Urinary bladder (tissue), 4 donors: ENCODE measurements around the gene UBL5. TPM values are rescaled to one million over a fixed set of nuclear protein-coding genes. Genes with fewer than 3 reads are reported as not detected.

Source experiments
- DNase-seq: peaks from one replicate; pipeline ENCODE4 v3.0.0-alpha.2; 2015; ENCODE audit errors: extremely low spot score
- H3K27ac ChIP-seq: one replicate; pipeline ENCODE4 v1.5.1; 2013; ENCODE audit warnings: low read depth, mild to moderate bottlenecking, moderate library complexity
- H3K36me3 ChIP-seq: one replicate; pipeline ENCODE4 v1.6.1; 2013; ENCODE audit warnings: mild to moderate bottlenecking, moderate library complexity; ENCODE audit not compliant: insufficient read depth
- H3K4me1 ChIP-seq: one replicate; pipeline ENCODE4 v1.6.1; 2013; ENCODE audit warnings: mild to moderate bottlenecking, moderate library complexity; ENCODE audit not compliant: insufficient read depth
- H3K4me3 ChIP-seq: one replicate; pipeline ENCODE4 v1.5.1; 2013; ENCODE audit warnings: low read depth, low read length
- WGBS: extraction: QIAGEN DNeasy Blood & Tissue Kit; methylation state at CpG from one replicate; pipeline ENCODE4 v1.1.7; 2013; 5-methylcytosine and 5-hydroxymethylcytosine counted together
- polyA plus RNA-seq: library from polyadenylated mRNA; stranded (reverse); fragments of 200-250 nt; gene quantifications from one replicate; pipeline ENCODE4 v1.2.3, GENCODE V29; 2013
- total RNA-seq: library from RNA; depleted of rRNA; stranded (reverse); fragments of >200 nt; gene quantifications from one replicate; pipeline ENCODE4 v1.2.3, GENCODE V29; 2014
- donor health status: healthy with polysubstance abuse.
- donor health status: healthy.

Gene UBL5
- total and polyA plus RNA-seq, 2 donors: 92.0 to 436 TPM

- peaks cover 3% of the 10 kb centered on the region for H3K36me3 ChIP-seq
- no peak for DNase-seq
- H3K4me3 ChIP-seq: no peak overlapping the region
- WGBS: 57% methylated on average over 19 of the region's 19 CpGs
- no peak overlapping the region for H3K27ac ChIP-seq
- H3K4me1 ChIP-seq: no peaks in the 10 kb centered on the region
Observed at GRCh38 chr19:9850235-9850959, 22.7 kb downstream of the UBL5 start.

DNA sequence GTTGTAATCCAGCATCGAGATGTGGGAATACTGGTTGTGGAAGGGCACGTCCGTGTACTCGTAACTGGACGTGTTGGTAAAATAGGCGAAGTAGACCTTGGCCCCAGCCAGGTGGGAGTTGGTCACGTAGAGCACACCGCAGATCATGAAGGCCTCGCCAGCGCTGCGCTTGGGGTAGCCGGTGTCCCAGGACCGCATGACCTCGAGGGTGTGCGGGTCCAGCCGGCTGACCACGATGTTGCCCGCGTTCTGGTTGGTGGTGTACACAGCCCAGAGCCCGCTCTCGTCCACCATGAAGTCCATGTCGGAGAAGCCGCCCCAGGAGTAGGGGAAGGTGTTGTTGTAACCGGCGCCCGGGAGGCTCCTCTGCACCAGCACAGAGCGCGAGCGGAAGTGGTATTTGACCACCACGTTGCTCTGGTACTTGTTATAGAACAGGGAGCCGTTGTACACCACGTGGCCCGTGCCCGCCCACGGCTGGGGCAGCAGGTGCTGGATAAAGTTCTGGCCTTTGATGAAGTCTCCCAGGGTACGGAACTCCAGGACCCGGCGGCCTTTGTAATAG lies 26.6 kb downstream of the UBL5 start:
- H3K36me3 ChIP-seq: no peaks in the 10 kb centered on the region
- WGBS: 96% methylated on average over 38 of the region's 38 CpGs
- H3K4me3 ChIP-seq: no peak overlapping the region
- DNase-seq: no peak
- no peak overlapping the region for H3K27ac ChIP-seq
- no peaks in the 10 kb centered on the region for H3K4me1 ChIP-seq

DNA sequence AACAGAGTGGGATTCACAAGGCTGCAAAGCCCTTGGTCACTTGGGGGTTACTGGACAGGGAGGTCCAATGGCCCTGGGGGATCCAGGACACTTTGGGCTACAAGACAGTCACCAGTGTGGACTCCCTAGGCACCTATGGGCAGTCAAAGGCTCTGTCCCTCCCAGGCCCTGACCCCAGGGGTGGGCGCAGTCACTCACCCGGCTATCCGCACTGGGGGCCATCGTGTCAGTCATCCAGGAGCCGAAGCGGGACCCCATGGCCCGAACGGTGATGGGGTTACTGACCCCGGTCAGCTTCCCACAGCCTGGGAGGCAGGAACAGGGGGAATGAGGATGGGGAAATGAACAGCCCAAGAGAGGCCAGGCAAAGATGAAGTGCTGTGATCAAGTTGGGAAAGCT lies 28.9 kb downstream of the UBL5 start:
- H3K4me3 ChIP-seq: no peak overlapping the region
- no peaks in the 10 kb centered on the region for H3K4me1 ChIP-seq
- no peak overlapping the region for H3K27ac ChIP-seq
- H3K36me3 ChIP-seq: no peaks in the 10 kb centered on the region
- no peak for DNase-seq
- WGBS: 96% methylated on average over 9 of the region's 9 CpGs

GRCh38 chr19:9857076-9857721 lies 29.5 kb downstream of the UBL5 start:
- 96% methylated on average over 13 of the region's 13 CpGs for WGBS
- Histone ChIP-seq H3K4me1 (no peaks in the 10 kb centered on the region), H3K36me3 (no peaks in the 10 kb centered on the region), H3K27ac (no peak overlapping the region), H3K4me3 (no peak overlapping the region)
- DNase-seq: no peak

DNA sequence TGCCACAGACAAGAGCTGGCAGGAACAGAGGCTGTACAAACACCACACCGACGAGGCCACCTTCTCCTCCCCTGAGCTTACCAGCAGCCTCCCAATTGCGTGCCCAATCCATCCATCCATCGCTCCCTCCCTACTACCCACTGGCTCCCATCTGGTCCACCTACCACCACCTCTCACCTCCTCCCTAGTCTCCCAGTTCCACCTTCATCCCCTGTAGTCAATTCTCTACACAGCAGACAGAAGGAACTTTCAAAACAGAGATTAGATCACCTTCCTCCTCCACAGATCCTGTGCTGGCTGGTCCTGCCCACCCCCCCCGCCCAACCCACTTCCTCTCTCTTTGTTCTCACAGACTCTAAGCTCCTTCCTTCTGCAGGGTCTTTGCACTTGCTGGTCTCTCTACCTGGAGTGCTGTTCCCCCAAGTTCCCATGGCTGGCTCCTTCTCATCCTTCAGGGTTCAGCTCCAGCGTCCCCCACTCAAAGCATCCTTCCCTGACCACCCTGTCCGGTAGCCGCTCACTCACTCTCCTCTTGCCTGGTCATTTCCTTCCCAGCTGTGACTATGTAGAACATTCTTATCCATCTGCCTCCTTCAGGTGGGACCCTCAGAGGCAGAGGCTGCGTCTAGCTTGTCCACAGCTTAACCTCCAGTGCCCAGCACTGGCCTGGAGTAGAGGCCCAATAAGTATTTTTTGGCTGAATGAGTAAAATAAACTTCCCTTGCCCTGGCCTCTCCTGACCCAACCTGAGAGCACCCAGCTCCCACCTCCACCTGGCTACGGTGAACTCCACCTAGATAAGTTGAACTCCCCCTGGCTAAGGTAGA lies 30.4 kb downstream of the UBL5 start:
- no peak overlapping the region for H3K27ac ChIP-seq
- 86% methylated on average over 10 of the region's 10 CpGs for WGBS
- no peak for DNase-seq

GRCh38 chr19:9858766-9859165 lies 31.0 kb downstream of the UBL5 start:
- Histone ChIP-seq H3K36me3 (no peaks in the 10 kb centered on the region), H3K4me1 (peaks cover 1% of the 10 kb centered on the region), H3K4me3 (no peak overlapping the region), H3K27ac (no peak overlapping the region)
- no peak for DNase-seq

More for the DNA sequence above, 30.4 kb downstream of the UBL5 start:
- Histone ChIP-seq H3K36me3 (no peaks in the 10 kb centered on the region), H3K4me3 (no peak overlapping the region), H3K4me1 (no peaks in the 10 kb centered on the region)

DNA sequence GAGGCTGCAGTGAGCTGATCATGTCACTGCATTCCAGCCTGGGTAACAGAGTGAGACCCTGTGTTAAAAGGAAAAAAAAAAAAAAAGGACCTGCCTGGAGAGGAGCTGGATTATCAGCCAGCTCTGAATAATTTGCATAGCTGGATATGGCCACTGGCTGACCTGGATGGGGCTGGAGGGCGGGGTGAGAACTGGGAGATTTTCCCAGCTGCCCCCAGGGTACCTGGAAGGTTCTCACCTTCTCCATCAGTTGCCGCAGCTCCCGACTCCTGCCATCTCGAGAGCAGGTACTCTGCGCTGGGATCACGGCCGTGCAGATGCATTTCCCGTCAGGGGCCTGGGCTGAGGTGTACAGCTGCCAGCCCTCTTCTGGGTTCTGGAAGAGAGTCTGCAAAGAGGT lies 32.7 kb downstream of the UBL5 start:
- DNase-seq: no peak
- Histone ChIP-seq H3K27ac (no peak overlapping the region), H3K4me1 (peaks cover 1% of the 10 kb centered on the region), H3K4me3 (no peak overlapping the region), H3K36me3 (no peaks in the 10 kb centered on the region)
- 88% methylated on average over 8 of the region's 8 CpGs for WGBS

- peaks cover 1% of the 10 kb centered on the region for H3K4me1 ChIP-seq
- no peak overlapping the region for H3K27ac ChIP-seq
- DNase-seq: no peak
- no peaks in the 10 kb centered on the region for H3K36me3 ChIP-seq
- 97% methylated on average over 1 of the region's 1 CpG for WGBS
- H3K4me3 ChIP-seq: no peak overlapping the region
Observed at GRCh38 chr19:9861503-9861902, 33.8 kb downstream of the UBL5 start.

DNA sequence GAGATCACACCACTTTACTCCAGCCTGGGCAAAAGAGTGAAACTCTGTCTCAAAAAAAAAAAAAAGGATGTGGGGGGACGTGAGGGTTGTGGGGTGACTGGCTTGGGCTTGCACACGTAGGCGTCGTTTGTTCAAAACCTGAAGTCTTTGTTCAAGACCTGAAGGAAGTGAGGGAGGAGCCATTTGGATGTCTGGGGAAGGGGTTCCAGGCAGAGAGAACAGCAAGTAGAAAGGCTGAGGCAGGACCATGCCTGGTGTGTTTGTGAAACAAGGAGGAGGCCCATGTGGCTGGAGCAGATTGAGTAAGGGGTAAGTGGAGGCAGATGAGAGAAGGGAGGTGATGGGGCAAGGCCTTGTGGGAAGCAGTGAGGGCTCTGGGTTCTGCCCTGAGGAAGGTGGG lies 35.2 kb downstream of the UBL5 start:
- no peaks in the 10 kb centered on the region for H3K36me3 ChIP-seq
- H3K4me3 ChIP-seq: no peak overlapping the region
- no peak overlapping the region for H3K27ac ChIP-seq
- DNase-seq: no peak
- 77% methylated on average over 4 of the region's 4 CpGs for WGBS
- peaks cover 1% of the 10 kb centered on the region for H3K4me1 ChIP-seq

DNA sequence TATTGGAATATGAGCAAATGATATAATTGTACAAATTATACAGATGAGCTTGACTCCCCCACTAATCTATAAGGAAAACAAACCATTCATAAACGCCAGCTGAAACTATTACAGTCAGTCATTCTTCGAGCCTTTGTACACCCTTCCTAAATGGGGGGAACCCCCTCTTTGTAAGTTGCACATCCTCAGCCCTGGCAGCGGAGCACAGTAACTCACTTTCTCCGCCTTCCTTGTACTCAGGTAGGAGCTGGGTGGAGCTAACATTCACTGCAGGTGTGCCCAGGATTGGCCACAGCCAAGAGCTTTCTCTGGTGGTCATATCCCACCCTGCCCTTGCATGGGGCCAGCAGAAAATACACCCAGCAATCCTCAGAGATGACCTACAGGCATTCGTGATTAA lies 36.0 kb downstream of the UBL5 start:
- no peaks in the 10 kb centered on the region for H3K36me3 ChIP-seq
- H3K4me3 ChIP-seq: no peak overlapping the region
- H3K27ac ChIP-seq: no peak overlapping the region
- H3K4me1 ChIP-seq: peaks cover 1% of the 10 kb centered on the region
- no peak for DNase-seq
- 84% methylated on average over 5 of the region's 5 CpGs for WGBS

GRCh38 chr19:9865732-9866501 lies 38.2 kb downstream of the UBL5 start:
- peaks cover 1% of the 10 kb centered on the region for H3K4me1 ChIP-seq
- H3K4me3 ChIP-seq: no peak overlapping the region
- no peak for DNase-seq
- no peak overlapping the region for H3K27ac ChIP-seq
- WGBS: 77% methylated on average over 16 of the region's 16 CpGs
- H3K36me3 ChIP-seq: no peaks in the 10 kb centered on the region

GRCh38 chr19:9868983-9869617 lies 41.4 kb downstream of the UBL5 start:
- H3K4me1 ChIP-seq: no peaks in the 10 kb centered on the region
- no peak for DNase-seq
- H3K36me3 ChIP-seq: no peaks in the 10 kb centered on the region
- H3K27ac ChIP-seq: no peak overlapping the region
- 68% methylated on average over 7 of the region's 7 CpGs for WGBS
- H3K4me3 ChIP-seq: no peak overlapping the region
